Measurements from ENCODE around the gene LRRC15. TPM values are rescaled to one million over a fixed set of nuclear protein-coding genes. Genes with fewer than 3 reads are reported as not detected.

LRRC15 gene
- total RNA-seq, 1 experiment from 2014 or later, result 0.36 TPM

DNA sequence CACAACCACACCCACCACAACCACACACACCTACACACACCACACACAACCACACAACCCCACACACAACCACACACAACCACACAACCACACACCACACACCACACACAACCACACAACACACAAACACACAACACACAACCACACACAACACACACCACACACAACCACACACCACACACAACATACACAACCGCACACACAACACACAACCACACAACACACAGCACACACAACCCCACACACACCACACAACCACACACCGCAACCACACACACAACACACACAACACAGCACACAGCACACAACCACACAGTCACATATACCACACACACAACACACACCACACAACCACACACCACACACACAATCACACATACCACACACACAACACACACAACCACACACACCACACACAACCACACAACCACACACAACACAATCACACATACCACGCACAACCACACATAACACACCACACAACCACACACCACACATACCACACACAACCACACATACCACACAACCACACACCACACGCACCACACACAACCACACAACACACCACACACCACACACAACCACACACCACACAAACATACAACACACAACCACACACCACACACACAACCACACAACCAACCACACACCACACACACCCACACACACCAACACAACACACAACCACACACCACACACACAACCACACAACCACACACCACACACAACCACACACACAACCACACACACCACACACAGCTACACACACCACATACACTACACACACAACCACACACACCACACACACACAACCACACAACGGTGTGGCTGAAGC lies 42.1 kb downstream of the LRRC15 start:
- Histone ChIP-seq H4K20me1 (ENCODE audit: low read length) (no peaks in the 10 kb centered on the region), H3K9me2 (replicated peaks; ENCODE audit: low read length) (no peaks in the 10 kb centered on the region), H3K4me2 (ENCODE audit: low read length) (no peak overlapping the region), H3K4me3 (ENCODE audit: low read length) (no peak overlapping the region), H3K36me3 (ENCODE audit: low read depth, low read length) (no peaks in the 10 kb centered on the region), H3K27me3 (ENCODE audit: low read length) (no peaks in the 10 kb centered on the region), H3K9me3 (ENCODE audit: low read length) (no peaks in the 10 kb centered on the region), H3F3A (ENCODE audit: low read length, unreplicated experiment) (peaks cover 12% of the 10 kb centered on the region), H3K79me2 (ENCODE audit: low read length) (peaks cover 1% of the 10 kb centered on the region), H3K27ac (ENCODE audit: low read length) (no peak overlapping the region), H3K9ac (ENCODE audit: low read length) (no peak overlapping the region), H3K4me1 (ENCODE audit: insufficient read depth, low read length) (peaks cover 43% of the 10 kb centered on the region), H2AFZ (ENCODE audit: low read length) (no peak overlapping the region)
- TF ChIP-seq EZH2 (IDR thresholded peaks at IDR 0.05; ENCODE audit: low read length, unreplicated experiment), result no peak
- no peak for TF ChIP-seq EZH2phosphoT487 (IDR thresholded peaks at IDR 0.05; ENCODE audit: borderline replicate concordance, low read length)
- TF ChIP-seq, protein P1, sequence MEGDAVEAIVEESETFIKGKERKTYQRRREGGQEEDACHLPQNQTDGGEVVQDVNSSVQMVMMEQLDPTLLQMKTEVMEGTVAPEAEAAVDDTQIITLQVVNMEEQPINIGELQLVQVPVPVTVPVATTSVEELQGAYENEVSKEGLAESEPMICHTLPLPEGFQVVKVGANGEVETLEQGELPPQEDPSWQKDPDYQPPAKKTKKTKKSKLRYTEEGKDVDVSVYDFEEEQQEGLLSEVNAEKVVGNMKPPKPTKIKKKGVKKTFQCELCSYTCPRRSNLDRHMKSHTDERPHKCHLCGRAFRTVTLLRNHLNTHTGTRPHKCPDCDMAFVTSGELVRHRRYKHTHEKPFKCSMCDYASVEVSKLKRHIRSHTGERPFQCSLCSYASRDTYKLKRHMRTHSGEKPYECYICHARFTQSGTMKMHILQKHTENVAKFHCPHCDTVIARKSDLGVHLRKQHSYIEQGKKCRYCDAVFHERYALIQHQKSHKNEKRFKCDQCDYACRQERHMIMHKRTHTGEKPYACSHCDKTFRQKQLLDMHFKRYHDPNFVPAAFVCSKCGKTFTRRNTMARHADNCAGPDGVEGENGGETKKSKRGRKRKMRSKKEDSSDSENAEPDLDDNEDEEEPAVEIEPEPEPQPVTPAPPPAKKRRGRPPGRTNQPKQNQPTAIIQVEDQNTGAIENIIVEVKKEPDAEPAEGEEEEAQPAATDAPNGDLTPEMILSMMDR (conservative IDR thresholded peaks at IDR 0.05; ENCODE audit: low read depth, low read length), result no peak
- no peak for DNase-seq
- no TSS peak for BruUV-seq (replicated peaks)
- ChIA-PET POLR2A (ENCODE audit: unreplicated experiment) (no interaction called here), CTCF (no interaction called here)
- intact Hi-C loops (cut with micrococcal nuclease), result no loop called here
- ATAC-seq, result no peak

DNA sequence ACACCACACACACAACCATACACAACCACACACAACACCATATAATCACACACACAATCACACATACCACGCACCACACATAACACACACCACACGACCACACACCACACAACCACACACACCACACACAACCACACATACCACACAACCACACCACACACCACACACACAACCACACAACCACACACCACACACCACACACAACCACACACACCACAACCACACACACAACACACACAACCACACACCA lies 42.6 kb downstream of the LRRC15 start:
- H4K20me1 ChIP-seq (ENCODE audit: low read length), result no peaks in the 10 kb centered on the region
- no peaks in the 10 kb centered on the region for H3K27me3 ChIP-seq (ENCODE audit: low read length)
- ChIA-PET CTCF (no interaction called here), POLR2A (ENCODE audit: unreplicated experiment) (no interaction called here)
- H3K9me3 ChIP-seq (ENCODE audit: low read length), result no peaks in the 10 kb centered on the region
- no peak for ATAC-seq
- peaks cover 14% of the 10 kb centered on the region for H3F3A ChIP-seq (ENCODE audit: low read length, unreplicated experiment)
- H3K4me2 ChIP-seq (ENCODE audit: low read length), result no peak overlapping the region
- BruUV-seq (replicated peaks), result no TSS peak
- H3K9me2 ChIP-seq (replicated peaks; ENCODE audit: low read length), result no peaks in the 10 kb centered on the region
- H3K4me3 ChIP-seq (ENCODE audit: low read length), result no peak overlapping the region
- H3K36me3 ChIP-seq (ENCODE audit: low read depth, low read length), result no peaks in the 10 kb centered on the region
- no peak overlapping the region for H3K27ac ChIP-seq (ENCODE audit: low read length)
- no peak overlapping the region for H3K9ac ChIP-seq (ENCODE audit: low read length)
- no peak for DNase-seq
- intact Hi-C loops (cut with micrococcal nuclease), result no loop called here
- H3K79me2 ChIP-seq (ENCODE audit: low read length), result peaks cover 7% of the 10 kb centered on the region
- H2AFZ ChIP-seq (ENCODE audit: low read length), result no peak overlapping the region
- no peak for TF ChIP-seq EZH2phosphoT487 (IDR thresholded peaks at IDR 0.05; ENCODE audit: borderline replicate concordance, low read length)
- TF ChIP-seq EZH2 (IDR thresholded peaks at IDR 0.05; ENCODE audit: low read length, unreplicated experiment), result no peak
- TF ChIP-seq, protein P1 (conservative IDR thresholded peaks at IDR 0.05; ENCODE audit: low read depth, low read length), result no peak
- H3K4me1 ChIP-seq (ENCODE audit: insufficient read depth, low read length), result peaks cover 43% of the 10 kb centered on the region

DNA sequence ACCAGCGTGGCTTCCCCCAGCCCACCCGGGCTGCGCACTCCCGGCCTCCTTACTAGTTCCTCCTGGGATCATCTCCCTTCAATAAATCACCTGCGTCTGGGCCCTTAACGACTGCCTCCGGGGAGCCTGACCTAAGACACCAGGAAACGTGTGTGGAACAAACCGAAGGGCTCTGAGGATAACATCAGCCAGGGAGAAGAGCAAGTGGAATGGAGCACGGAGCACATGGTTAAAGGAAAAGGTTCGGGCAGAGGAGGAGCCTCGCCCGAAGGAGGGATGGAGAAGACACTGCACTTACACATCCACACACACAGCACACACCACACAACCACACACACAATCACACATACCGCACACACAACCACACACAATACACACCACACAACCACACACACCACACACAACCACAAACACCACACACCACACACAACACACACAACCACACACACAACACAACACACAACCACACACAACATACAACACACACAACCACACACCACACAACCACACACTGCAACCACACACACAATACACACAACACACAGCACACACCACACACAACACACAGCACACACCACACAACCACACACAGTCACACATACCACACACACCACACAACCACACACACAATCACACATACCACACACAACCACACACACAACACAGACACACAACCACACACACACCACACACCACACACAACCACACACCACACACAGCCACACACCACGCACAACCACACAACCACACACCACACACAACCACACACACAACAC lies 43.2 kb downstream of the LRRC15 start:
- Histone ChIP-seq H3F3A (ENCODE audit: low read length, unreplicated experiment) (peaks cover 14% of the 10 kb centered on the region), H3K4me3 (ENCODE audit: low read length) (no peak overlapping the region), H3K9me3 (ENCODE audit: low read length) (no peaks in the 10 kb centered on the region), H3K27me3 (ENCODE audit: low read length) (no peaks in the 10 kb centered on the region), H4K20me1 (ENCODE audit: low read length) (peaks cover 2% of the 10 kb centered on the region; the same call in 1 of the 2 replicates), H3K9me2 (replicated peaks; ENCODE audit: low read length) (no peaks in the 10 kb centered on the region), H3K27ac (ENCODE audit: low read length) (no peak overlapping the region), H3K36me3 (ENCODE audit: low read depth, low read length) (no peaks in the 10 kb centered on the region), H3K9ac (ENCODE audit: low read length) (no peak overlapping the region), H2AFZ (ENCODE audit: low read length) (no peak overlapping the region), H3K4me1 (ENCODE audit: insufficient read depth, low read length) (peaks cover 43% of the 10 kb centered on the region), H3K79me2 (ENCODE audit: low read length) (peaks cover 12% of the 10 kb centered on the region), H3K4me2 (ENCODE audit: low read length) (no peak overlapping the region)
- no TSS peak for BruUV-seq (replicated peaks)
- intact Hi-C loops (cut with micrococcal nuclease), result no loop called here
- POLR2A ChIA-PET (ENCODE audit: unreplicated experiment), result no interaction called here
- CTCF ChIA-PET, result no interaction called here
- DNase-seq, result no peak
- no peak for TF ChIP-seq EZH2 (IDR thresholded peaks at IDR 0.05; ENCODE audit: low read length, unreplicated experiment)
- TF ChIP-seq, protein P1 (conservative IDR thresholded peaks at IDR 0.05; ENCODE audit: low read depth, low read length), result no peak
- TF ChIP-seq EZH2phosphoT487 (IDR thresholded peaks at IDR 0.05; ENCODE audit: borderline replicate concordance, low read length), result no peak
- no peak for ATAC-seq

Measured in PC-3 (cell line).